HepG2 (cell line): ENCODE data around the gene CRYGA. TPM values are rescaled to one million over a fixed set of nuclear protein-coding genes. Genes with fewer than 3 reads are reported as not detected.
A peak's percentile ranks its signal among the peaks of the same experiment; 100 is the strongest.

Experiments used
- ARID2 ChIP-seq: sonication (generic); formaldehyde crosslinking; IDR thresholded peaks from 2 replicates; pipeline ENCODE4 v1.8.1; 2022; ENCODE audit warnings: mild to moderate bottlenecking, missing genetic modification reagents, borderline replicate concordance
- CBX2 ChIP-seq, 2 experiments: fragments of 200-600 bp in 1 of 2; sonication (generic); formaldehyde crosslinking in 1 of 2; IDR thresholded peaks; 2 replicates each; pipeline versions ENCODE4 v1.7.0 to v1.8.1; 2018 to 2022; ENCODE audit warnings: low read depth in 2 of 2, low read length in 1 of 2, mild to moderate bottlenecking in 1 of 2, missing genetic modification reagents in 1 of 2
- ERF ChIP-seq: IDR thresholded peaks from 2 replicates; pipeline ENCODE4 v1.6.1; 2018; ENCODE audit warnings: missing biosample characterization, missing genetic modification reagents
- FOSL2 ChIP-seq: sonication (generic); formaldehyde crosslinking; IDR thresholded peaks from 2 replicates; pipeline ENCODE4 v1.4.0; 2020; ENCODE audit warnings: missing genetic modification reagents
- FOXA1 ChIP-seq, 2 experiments: fragments of 450-650 bp in 1 of 2; sonication (generic) in 1 of 2; formaldehyde crosslinking in 1 of 2; IDR thresholded peaks; 2 replicates each; pipeline versions ENCODE4 v1.4.0 to v1.6.1; 2016 to 2020; ENCODE audit warnings: missing genetic modification reagents in 1 of 2
- FOXC1 ChIP-seq: sonication (generic); formaldehyde crosslinking; IDR thresholded peaks from 2 replicates; pipeline ENCODE4 v1.8.0; 2022; ENCODE audit warnings: mild to moderate bottlenecking, missing genetic modification reagents, borderline replicate concordance
- GATAD2A ChIP-seq: IDR thresholded peaks from 2 replicates; pipeline ENCODE4 v1.6.1; 2016
- GTF2F1 ChIP-seq: fragments of 150-350 bp; IDR thresholded peaks from 2 replicates; pipeline ENCODE4 v1.6.1; 2014; ENCODE audit warnings: low read length
- HNF4A ChIP-seq: sonication (generic); formaldehyde crosslinking; IDR thresholded peaks from 2 replicates; pipeline ENCODE4 v1.4.0; 2020; ENCODE audit warnings: missing genetic modification reagents
- IRF2 ChIP-seq: IDR thresholded peaks from 2 replicates; pipeline ENCODE4 v1.6.1; 2018; ENCODE audit warnings: missing genetic modification reagents, missing compliant biosample characterization
- MED1 ChIP-seq: sonication (generic); formaldehyde crosslinking; IDR thresholded peaks from 2 replicates; pipeline ENCODE4 v1.4.0; 2020; ENCODE audit warnings: missing genetic modification reagents
- NFE2 ChIP-seq: sonication (generic); formaldehyde crosslinking; IDR thresholded peaks from 2 replicates; pipeline ENCODE4 v1.4.0; 2020; ENCODE audit warnings: missing genetic modification reagents
- NR1H2 ChIP-seq: sonication (generic); formaldehyde crosslinking; IDR thresholded peaks from 2 replicates; pipeline ENCODE4 v1.8.1; 2022; ENCODE audit warnings: low read depth, missing genetic modification reagents, borderline replicate concordance
- RFXAP ChIP-seq: sonication (generic); formaldehyde crosslinking; IDR thresholded peaks from 2 replicates; pipeline ENCODE4 v1.4.0; 2020; ENCODE audit warnings: missing genetic modification reagents, borderline replicate concordance
- SP1 ChIP-seq, 2 experiments: fragments of 450-650 bp in 1 of 2; sonication (generic) in 1 of 2; formaldehyde crosslinking in 1 of 2; IDR thresholded peaks; 2 replicates each; pipeline versions ENCODE4 v1.4.0 to v1.6.1; 2016 to 2020; ENCODE audit warnings: missing genetic modification reagents in 1 of 2
- TARDBP ChIP-seq: sonication (generic); formaldehyde crosslinking; IDR thresholded peaks from 2 replicates; pipeline ENCODE4 v1.8.0; 2022; ENCODE audit warnings: mild to moderate bottlenecking, missing genetic modification reagents
- ZFP37 ChIP-seq: sonication (generic); formaldehyde crosslinking; IDR thresholded peaks from 2 replicates; pipeline ENCODE4 v1.4.0; 2020; ENCODE audit warnings: missing genetic modification reagents, borderline replicate concordance
- ZNF256 ChIP-seq: sonication (generic); formaldehyde crosslinking; conservative IDR thresholded peaks from 2 replicates; pipeline ENCODE4 v1.4.0; 2020; ENCODE audit warnings: missing genetic modification reagents
- ZNF3 ChIP-seq: IDR thresholded peaks from 2 replicates; pipeline ENCODE4 v1.7.0; 2017; ENCODE audit warnings: inconsistent platforms
- ZNF614 ChIP-seq: IDR thresholded peaks from 2 replicates; pipeline ENCODE4 v1.6.1; 2018; ENCODE audit warnings: missing biosample characterization, missing genetic modification reagents, inconsistent platforms, borderline replicate concordance
- polyA plus RNA-seq, 8 experiments: library from polyadenylated mRNA; depleted of rRNA in 3 of 8; stranded (reverse) in 7 of 8; unstranded in 1 of 8; fragments of >200 nt; fragmentation: Illumina TruSeq in 4 of 8; extraction: Trizol in 4 of 8; gene quantifications; 2 replicates each; pipeline versions ENCODE4 v1.2.1 to v1.2.3, GENCODE V29; 2011 to 2016; ENCODE audit warnings: low read depth in 4 of 8, missing spikeins in 1 of 8, mixed read lengths in 1 of 8; ENCODE audit not compliant: insufficient read depth in 1 of 8
- total RNA-seq, 5 experiments: library from RNA; depleted of rRNA; stranded (reverse); fragments of >200 nt; fragmentation: Illumina TruSeq; extraction: Trizol; gene quantifications; 2 replicates each; pipeline ENCODE4 v1.2.3, GENCODE V29; 2016; ENCODE audit warnings: low read depth in 1 of 5
- TF ChIP-seq, protein P1 (sequence below): sonication (generic); formaldehyde crosslinking; conservative IDR thresholded peaks from 2 replicates; pipeline ENCODE4 v1.8.0; 2022; ENCODE audit warnings: mild to moderate bottlenecking, moderate library complexity, missing genetic modification reagents
- TF ChIP-seq, protein P2 (sequence below): sonication (generic); formaldehyde crosslinking; IDR thresholded peaks from 2 replicates; pipeline ENCODE4 v1.4.0; 2020; ENCODE audit warnings: missing genetic modification reagents
- TF ChIP-seq, protein P3 (sequence below): IDR thresholded peaks from 2 replicates; pipeline ENCODE4 v1.6.1; 2016; ENCODE audit warnings: missing genetic modification reagents, missing compliant biosample characterization
- TF ChIP-seq, protein P4 (sequence below): sonication (generic); formaldehyde crosslinking; IDR thresholded peaks from 2 replicates; pipeline ENCODE4 v1.4.0; 2020; ENCODE audit warnings: missing genetic modification reagents, borderline replicate concordance
- TF ChIP-seq, protein P5 (sequence below): sonication (generic); formaldehyde crosslinking; IDR thresholded peaks from 2 replicates; pipeline ENCODE4 v1.4.0; 2020; ENCODE audit warnings: mild to moderate bottlenecking, missing genetic modification reagents

CRYGA gene
- total and polyA plus RNA-seq, 2 of the 13 experiments (the other 11 are each of a cell fraction or from before 2014, with no cell fraction given) = not detected

DNA sequence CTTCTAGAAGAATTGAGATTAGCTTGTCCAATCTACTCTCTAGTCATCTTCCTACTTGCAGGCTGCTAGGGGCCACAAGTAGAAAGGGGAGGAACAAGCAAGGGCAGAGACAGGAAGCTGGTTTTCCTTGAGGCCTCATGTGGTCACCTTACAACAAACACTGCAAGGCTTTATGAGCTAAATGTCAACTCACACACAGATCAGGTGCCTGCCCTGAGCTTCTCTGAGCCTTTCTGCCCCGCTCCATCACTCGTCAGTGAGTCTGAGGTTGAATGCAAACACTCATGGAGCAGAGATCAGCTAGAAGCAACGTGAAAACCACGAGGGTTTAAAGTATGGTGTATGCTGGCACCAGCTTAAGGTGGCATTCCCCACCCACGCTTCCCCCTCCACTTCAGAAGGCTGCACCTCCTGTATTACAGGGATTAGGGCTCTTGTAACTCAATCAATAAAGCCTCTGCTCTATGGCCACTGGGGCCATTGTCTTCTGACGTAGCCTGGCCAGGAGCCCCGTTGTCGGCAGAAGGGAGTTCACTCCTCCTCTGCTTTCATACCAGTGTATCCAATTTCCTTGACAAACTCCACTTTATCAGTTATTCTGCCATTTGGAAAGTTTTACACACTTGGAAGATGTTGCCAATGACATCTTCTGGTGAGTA, 28.3 kb downstream of the CRYGA start (continued):
- peak; percentile 42; the same call in 1 of the 2 replicates for TF ChIP-seq GATAD2A (CRISPR knock-in tag)
- TF ChIP-seq GTF2F1 = no peak
- no peak for TF ChIP-seq TARDBP (CRISPR knock-in tag)
- TF ChIP-seq ZFP37 = no peak
- peak; percentile 32; the same call in 1 of the 2 replicates for TF ChIP-seq FOSL2
- TF ChIP-seq FOXA1 (IDR thresholded peaks at IDR 0.05) = no peak
- peak; percentile 30; the same call in 1 of the 2 replicates for TF ChIP-seq FOXA1 (CRISPR knock-in tag; IDR thresholded peaks at IDR 0.05)
- TF ChIP-seq MED1 (CRISPR knock-in tag) = peak; percentile 24; the same call in 1 of the 2 replicates
- TF ChIP-seq SP1 (IDR thresholded peaks at IDR 0.05) = no peak
- TF ChIP-seq SP1 (CRISPR knock-in tag; IDR thresholded peaks at IDR 0.05) = no peak
- TF ChIP-seq, protein P1, sequence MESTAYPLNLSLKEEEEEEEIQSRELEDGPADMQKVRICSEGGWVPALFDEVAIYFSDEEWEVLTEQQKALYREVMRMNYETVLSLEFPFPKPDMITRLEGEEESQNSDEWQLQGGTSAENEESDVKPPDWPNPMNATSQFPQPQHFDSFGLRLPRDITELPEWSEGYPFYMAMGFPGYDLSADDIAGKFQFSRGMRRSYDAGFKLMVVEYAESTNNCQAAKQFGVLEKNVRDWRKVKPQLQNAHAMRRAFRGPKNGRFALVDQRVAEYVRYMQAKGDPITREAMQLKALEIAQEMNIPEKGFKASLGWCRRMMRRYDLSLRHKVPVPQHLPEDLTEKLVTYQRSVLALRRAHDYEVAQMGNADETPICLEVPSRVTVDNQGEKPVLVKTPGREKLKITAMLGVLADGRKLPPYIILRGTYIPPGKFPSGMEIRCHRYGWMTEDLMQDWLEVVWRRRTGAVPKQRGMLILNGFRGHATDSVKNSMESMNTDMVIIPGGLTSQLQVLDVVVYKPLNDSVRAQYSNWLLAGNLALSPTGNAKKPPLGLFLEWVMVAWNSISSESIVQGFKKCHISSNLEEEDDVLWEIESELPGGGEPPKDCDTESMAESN = no peak
- TF ChIP-seq NR1H2 (CRISPR knock-in tag) = no peak
- 0 out of 2 replicates have a peak, but pooled peaks have one; percentile 32 for TF ChIP-seq FOXC1 (CRISPR knock-in tag)
- TF ChIP-seq CBX2 (IDR thresholded peaks at IDR 0.05; ENCODE audit: low read depth, low read length) = no peak
- TF ChIP-seq CBX2 (CRISPR knock-in tag; IDR thresholded peaks at IDR 0.05; ENCODE audit: low read depth) = no peak
- TF ChIP-seq HNF4A (CRISPR knock-in tag) = peak; percentile 70
- TF ChIP-seq, protein P2, sequence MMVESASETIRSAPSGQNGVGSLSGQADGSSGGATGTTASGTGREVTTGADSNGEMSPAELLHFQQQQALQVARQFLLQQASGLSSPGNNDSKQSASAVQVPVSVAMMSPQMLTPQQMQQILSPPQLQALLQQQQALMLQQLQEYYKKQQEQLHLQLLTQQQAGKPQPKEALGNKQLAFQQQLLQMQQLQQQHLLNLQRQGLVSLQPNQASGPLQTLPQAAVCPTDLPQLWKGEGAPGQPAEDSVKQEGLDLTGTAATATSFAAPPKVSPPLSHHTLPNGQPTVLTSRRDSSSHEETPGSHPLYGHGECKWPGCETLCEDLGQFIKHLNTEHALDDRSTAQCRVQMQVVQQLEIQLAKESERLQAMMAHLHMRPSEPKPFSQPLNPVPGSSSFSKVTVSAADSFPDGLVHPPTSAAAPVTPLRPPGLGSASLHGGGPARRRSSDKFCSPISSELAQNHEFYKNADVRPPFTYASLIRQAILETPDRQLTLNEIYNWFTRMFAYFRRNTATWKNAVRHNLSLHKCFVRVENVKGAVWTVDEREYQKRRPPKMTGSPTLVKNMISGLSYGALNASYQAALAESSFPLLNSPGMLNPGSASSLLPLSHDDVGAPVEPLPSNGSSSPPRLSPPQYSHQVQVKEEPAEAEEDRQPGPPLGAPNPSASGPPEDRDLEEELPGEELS (CRISPR knock-in tag) = no peak
- no peak for TF ChIP-seq ARID2 (CRISPR knock-in tag)
- TF ChIP-seq, protein P3, sequence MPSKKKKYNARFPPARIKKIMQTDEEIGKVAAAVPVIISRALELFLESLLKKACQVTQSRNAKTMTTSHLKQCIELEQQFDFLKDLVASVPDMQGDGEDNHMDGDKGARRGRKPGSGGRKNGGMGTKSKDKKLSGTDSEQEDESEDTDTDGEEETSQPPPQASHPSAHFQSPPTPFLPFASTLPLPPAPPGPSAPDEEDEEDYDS (CRISPR knock-in tag) = peak; percentile 16; the same call in 1 of the 2 replicates
- TF ChIP-seq ZNF256 (CRISPR knock-in tag) = no peak
- TF ChIP-seq ZNF614 (CRISPR knock-in tag) = peak; percentile 40; the same call in 1 of the 2 replicates
- TF ChIP-seq, protein P4, sequence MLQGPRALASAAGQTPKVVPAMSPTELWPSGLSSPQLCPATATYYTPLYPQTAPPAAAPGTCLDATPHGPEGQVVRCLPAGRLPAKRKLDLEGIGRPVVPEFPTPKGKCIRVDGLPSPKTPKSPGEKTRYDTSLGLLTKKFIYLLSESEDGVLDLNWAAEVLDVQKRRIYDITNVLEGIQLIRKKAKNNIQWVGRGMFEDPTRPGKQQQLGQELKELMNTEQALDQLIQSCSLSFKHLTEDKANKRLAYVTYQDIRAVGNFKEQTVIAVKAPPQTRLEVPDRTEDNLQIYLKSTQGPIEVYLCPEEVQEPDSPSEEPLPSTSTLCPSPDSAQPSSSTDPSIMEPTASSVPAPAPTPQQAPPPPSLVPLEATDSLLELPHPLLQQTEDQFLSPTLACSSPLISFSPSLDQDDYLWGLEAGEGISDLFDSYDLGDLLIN (CRISPR knock-in tag) = no peak
- TF ChIP-seq, protein P5, sequence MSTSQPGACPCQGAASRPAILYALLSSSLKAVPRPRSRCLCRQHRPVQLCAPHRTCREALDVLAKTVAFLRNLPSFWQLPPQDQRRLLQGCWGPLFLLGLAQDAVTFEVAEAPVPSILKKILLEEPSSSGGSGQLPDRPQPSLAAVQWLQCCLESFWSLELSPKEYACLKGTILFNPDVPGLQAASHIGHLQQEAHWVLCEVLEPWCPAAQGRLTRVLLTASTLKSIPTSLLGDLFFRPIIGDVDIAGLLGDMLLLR (CRISPR knock-in tag) = 0 out of 2 replicates have a peak, but pooled peaks have one; percentile 34
- peak; percentile 21; the same call in 1 of the 2 replicates for TF ChIP-seq ERF (CRISPR knock-in tag)
- peak; percentile 67; the same call in 1 of the 2 replicates for TF ChIP-seq RFXAP (CRISPR knock-in tag)
- TF ChIP-seq IRF2 (CRISPR knock-in tag) = 0 out of 2 replicates have a peak, but pooled peaks have one; percentile 36
- no peak for TF ChIP-seq NFE2 (CRISPR knock-in tag)
- TF ChIP-seq ZNF3 (CRISPR knock-in tag) = no peak
